HG03520 (cell line): ENCODE data around the gene CXCL12.

Source experiments
- ATAC-seq: cut with Tn5 transposase; IDR thresholded peaks from one replicate; pipeline ENCODE4 v1.9.1; 2021; ENCODE audit warnings: mild to moderate bottlenecking, moderate library complexity; ENCODE audit not compliant: unreplicated experiment

CXCL12 gene

GRCh38 chr10:44400541-44400940 is 15.6 kb upstream of the CXCL12 start:
- no peak for ATAC-seq

- no peak for ATAC-seq
Measured at GRCh38 chr10:44399659-44400451, 15.0 kb upstream of the CXCL12 start.

- no peak for ATAC-seq
Measured at GRCh38 chr10:44398747-44399658, 14.1 kb upstream of the CXCL12 start.

- no peak for ATAC-seq
Measured at GRCh38 chr10:44398271-44398670, 13.4 kb upstream of the CXCL12 start.

- ATAC-seq = no peak
Measured at GRCh38 chr10:44397476-44398225, 12.8 kb upstream of the CXCL12 start.

GRCh38 chr10:44396671-44397191 is 11.8 kb upstream of the CXCL12 start:
- ATAC-seq = no peak

- ATAC-seq = no peak
Measured at GRCh38 chr10:44395902-44396670, 11.2 kb upstream of the CXCL12 start.

- ATAC-seq = no peak
Measured at GRCh38 chr10:44395396-44395795, 10.5 kb upstream of the CXCL12 start.

GRCh38 chr10:44394696-44395381 is 9.9 kb upstream of the CXCL12 start:
- no peak for ATAC-seq

- ATAC-seq = no peak
Measured at GRCh38 chr10:44393834-44394547, 9.1 kb upstream of the CXCL12 start.

GRCh38 chr10:44393051-44393630 is 8.2 kb upstream of the CXCL12 start:
- ATAC-seq = no peak

- no peak for ATAC-seq
Measured at GRCh38 chr10:44392420-44392819, 7.5 kb upstream of the CXCL12 start.

GRCh38 chr10:44391981-44392380 is 7.1 kb upstream of the CXCL12 start:
- no peak for ATAC-seq

- ATAC-seq = no peak
Measured at GRCh38 chr10:44390585-44391072, 5.7 kb upstream of the CXCL12 start.

GRCh38 chr10:44389556-44389955 is 4.7 kb upstream of the CXCL12 start:
- ATAC-seq = no peak

- no peak for ATAC-seq
Measured at GRCh38 chr10:44389150-44389549, 4.3 kb upstream of the CXCL12 start.

GRCh38 chr10:44388641-44389040 is 3.7 kb upstream of the CXCL12 start:
- no peak for ATAC-seq

- no peak for ATAC-seq
Measured at GRCh38 chr10:44387853-44388251, 3.0 kb upstream of the CXCL12 start.
